ENCODE results near the gene MYBPC3.
"Not testable (repeated sequence)": the region's sequence is repeated elsewhere in the genome, so short reads cannot be mapped to it uniquely, and the experiment has no call there.

MYBPC3 gene

DNA sequence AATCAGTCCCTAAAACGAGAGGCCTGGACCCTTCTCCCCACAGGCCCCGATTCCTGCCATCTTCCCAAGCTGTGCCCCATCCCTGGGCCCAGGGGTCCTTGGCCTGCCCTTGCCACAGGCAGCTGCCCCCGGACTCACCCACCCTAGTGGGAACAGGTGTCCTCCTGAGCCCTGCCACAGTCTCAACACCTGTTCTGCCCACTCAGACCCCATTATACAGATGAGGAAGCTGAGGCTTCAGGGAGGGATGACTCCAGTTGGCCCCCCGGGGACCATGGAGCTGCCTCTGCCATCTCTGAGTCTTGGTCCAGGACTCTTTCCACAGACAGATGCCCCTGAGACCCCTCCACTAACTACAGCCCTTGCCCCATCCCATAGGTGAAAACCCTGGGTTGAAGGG lies 15.9 kb downstream of the MYBPC3 start:
- FAIRE-seq: no peak

DNA sequence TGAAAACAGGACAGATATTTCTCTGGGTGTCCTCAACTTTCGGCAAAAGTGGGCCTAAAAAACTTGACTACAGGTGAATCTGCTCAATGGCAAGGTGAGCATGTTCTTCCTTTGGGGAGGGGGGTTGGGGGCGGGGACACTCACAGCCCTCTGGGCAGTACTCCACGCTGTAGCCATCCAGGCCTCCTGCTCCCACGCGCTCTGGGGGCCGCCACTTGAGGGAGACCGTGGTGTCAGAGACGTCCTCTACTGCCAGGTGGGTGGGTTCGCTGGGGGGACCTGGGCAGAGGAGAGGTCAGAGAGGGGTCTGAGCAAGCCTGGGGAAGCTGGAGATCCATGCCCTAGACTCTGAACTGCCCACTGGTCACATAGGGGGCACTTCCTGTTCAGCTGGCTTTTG lies 16.8 kb downstream of the MYBPC3 start:
- FAIRE-seq: no peak

DNA sequence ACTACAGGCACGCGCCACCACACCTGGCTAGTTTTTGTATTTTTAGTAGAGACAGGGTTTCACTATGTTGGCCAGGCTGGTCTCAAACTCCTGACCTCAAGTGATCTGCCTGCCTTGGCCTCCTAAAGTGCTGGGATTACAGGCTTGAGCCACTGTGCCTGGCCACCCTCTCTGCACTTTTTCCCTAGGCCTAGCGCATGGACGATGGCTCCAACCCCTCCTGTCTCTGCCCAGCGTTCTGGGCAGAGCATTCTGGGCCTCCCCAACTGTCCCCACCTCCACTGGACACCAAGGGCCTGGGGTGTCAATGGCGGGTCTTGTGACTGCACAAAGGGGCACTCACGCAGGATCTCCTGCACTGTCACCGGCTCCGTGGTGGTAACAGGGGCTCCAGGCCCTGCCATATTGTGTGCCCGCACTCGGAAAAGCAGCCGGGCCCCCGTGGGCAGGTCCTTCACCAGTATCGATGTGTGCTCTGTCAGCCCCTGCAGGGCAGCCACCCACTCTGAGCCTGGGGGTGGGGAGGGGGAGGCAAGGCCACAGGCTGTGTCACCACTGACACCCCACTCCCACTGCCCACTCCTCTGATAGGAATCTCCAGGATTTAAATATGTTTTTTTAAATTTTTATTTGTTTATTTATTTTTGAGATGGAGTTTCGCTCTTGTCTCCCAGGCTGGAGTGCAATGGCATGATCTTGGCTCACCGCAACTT lies 17.6 kb downstream of the MYBPC3 start:
- FAIRE-seq: not testable (repeated sequence)

DNA sequence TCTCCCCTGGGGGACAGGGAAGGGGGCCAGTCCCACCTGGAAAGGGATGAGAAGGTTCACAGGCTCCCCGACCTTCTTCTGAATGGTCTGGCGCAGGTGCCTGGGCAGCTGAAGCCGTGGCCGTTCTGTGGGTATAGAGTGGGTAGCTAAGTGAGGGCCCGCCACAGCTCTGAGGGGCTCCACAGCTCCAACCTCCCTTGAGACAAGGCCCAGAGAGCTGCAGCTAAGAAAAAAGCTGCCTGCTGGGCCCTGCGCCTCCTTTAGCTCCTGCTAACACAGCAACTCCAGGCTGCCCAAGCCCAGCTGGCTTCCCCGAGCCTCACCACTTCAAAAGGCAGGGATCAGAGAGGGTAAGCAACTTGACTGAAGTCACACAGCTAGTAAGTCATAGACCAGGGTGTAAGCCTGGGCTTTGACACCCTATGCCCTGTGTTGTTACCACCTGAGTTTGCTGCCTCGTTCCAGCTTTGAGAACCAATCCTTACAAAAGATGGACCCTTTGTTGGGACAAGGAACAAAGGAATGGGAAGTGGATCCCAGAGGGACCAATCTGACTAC lies 18.5 kb downstream of the MYBPC3 start:
- FAIRE-seq: no peak

DNA sequence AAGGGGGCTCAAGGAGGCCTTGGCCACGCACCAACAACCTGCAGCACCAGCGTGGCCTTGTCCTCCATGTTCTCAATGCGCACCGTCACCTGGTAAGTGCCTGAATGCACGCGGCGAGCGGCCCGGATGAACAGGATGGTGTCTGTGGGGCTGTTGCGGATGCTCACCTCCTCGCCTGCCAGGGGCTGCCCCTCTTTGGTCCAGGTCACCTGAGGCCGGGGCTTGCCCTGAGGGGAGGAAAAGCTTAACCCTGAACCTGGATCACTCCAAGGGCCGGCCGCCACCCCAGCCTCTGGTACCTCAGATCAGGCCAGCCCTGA lies 19.0 kb downstream of the MYBPC3 start:
- FAIRE-seq: no peak

DNA sequence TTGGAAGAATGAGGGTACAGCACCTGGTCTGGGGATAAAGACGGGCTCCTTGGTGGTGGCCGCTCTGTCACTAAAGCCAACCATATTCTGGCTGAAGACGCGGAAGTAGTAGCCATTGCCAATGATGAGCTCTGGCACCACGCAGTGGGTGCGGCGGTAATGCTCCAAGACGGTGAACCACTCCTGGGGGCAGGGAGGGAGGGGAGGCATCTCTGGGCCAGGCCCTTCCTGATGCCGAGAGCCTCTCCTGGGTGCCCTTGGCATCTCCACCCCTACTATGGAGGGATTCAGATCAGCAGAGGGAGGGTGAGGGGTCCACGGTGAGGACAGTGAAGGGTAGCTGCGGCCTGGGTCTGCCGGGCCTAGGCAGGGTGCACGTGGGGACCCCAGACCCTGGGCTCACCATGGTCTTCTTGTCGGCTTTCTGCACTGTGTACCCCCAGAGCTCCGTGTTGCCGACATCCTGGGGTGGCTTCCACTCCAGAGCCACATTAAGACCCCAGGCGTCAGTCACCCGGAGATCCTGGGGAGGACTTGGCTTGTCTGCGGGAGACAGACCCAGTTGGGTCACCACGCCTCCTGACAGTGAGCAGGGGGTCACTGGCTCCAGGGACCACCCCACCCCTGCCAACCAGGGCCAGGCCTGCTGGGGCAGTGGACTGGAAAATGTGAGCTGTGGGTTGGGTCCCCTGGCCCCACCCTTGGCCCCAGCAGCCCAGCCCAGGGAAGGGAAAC lies 19.5 kb downstream of the MYBPC3 start:
- FAIRE-seq: no peak

DNA sequence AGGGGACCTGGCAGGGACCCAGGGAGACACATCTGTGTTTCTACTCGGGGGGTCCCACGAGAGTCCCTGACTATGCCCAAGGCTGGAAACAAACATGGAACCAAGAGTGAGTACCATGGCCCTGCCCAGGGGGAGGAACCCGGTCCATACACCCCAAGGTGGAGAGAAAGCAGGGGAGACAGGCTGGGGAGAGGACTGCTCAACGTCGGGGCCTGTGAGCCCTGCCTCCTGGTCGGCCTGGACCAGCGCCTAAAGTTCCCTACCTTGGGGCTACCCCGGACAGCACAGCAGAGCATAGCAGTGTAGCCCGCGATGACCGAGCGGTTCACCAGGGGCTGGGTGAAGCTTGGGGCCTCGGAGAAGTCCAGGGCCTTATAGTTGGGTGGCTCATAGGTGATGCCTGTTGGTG lies 20.2 kb downstream of the MYBPC3 start:
- no peak for FAIRE-seq

DNA sequence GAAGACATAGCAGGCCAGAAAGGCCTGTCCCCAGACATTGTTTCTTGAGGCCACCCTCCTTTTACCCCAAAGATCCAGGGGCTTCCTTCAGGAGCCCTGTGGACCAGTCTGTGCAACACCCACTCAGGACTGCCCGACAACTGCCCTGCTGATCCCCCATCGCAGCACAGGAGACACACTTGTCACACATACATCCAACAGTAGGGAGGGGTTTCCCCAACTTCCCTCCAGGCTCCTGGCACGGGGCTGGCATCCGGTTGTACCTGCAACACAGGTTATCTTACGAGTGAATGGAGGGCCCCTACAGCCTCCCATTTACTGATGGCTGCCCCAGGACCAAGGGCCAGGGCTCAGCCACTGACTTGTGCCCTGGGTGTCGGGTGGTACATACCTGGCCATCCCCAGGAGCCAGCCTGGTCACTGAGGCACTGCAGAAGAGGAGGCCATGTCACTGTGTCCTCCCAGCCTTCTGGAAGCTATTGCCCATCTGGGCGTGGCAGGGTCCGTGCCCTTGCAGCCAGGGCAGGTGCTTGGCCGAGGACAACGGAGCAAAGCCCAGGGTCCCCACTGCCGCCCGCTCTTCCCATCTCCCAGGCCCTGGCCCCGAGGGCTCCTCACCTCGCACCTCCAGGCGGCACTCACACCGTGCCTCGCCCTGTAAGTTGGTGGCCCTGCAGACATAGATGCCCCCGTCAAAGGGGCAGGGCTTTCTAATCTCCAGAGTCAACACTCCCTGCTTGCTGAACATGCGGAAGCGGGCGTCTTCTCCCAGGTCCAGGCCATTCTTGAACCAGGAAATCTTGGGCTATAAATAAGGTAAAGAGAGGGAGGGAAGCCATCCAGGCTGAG lies 20.8 kb downstream of the MYBPC3 start:
- FAIRE-seq: no peak

DNA sequence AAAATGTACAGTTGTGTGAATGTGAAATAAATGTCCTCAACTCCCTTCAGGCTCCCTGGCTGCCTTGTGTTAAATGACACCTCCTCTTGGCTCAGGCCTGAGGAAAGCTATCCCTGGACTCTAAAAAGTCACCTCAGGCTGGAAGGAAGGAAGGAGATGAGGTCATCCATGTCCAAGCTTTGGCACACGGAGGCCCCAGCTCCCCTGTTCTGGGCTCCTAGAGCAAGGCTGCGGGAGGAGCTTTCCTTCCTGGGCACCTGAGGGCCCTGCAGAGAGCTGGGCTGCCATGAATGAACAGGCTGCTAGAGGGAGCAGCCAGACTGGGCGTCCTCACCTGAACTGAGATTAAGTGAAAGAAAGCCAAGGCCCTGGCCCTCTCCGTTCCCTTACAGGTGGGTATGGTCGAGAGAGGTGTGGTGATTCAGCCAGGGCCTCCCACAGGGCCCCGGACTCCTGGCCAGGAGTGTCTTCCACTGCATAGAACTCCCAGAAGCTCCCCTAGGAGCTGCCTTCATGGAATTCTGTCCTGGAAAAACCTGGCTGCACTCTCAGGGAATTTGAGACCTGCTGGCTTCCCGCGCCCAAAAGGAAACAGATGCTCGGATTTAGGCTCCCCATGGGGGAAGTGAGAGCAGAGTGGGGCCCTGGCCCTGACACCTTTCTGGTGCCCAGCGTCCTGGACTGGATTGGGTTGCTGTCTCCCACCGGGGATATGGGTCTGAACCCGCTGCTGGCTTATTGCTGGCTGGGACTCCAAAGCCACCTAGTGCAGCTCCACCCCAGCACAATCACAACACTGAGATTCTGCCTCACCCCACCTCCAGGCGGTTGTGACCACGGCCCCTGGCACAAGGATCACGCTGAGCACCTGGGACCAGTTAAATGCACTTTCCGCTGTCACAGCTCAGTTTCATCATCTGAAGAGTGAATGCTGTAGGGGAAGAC lies 22.2 kb downstream of the MYBPC3 start:
- no peak for FAIRE-seq

DNA sequence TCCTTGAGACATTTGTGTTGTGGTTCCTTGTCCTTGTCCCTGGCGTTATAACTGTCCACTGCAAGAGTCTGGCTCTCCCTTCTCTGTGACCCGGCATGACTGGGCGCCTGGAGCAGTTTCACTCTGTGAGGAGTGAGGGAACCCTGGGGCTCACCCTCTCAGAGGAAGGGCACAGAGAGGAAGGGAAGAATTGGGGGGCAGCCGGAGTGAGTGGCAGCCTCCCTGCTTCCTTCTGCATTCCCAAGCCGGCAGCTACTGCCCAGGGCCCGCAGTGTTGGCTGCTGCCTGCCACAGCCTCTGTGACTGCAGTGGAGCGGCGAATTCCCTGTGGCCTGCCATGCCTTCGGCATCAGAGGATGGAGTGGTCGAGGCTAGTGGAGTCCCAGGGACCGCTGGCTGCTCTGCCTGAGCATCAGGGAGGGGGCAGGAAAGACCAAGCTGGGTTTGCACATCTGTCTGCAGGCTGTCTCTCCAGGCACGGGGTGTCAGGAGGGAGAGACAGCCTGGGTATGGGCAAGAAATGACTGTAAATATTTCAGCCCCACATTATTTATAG lies 23.0 kb downstream of the MYBPC3 start:
- FAIRE-seq: no peak

DNA sequence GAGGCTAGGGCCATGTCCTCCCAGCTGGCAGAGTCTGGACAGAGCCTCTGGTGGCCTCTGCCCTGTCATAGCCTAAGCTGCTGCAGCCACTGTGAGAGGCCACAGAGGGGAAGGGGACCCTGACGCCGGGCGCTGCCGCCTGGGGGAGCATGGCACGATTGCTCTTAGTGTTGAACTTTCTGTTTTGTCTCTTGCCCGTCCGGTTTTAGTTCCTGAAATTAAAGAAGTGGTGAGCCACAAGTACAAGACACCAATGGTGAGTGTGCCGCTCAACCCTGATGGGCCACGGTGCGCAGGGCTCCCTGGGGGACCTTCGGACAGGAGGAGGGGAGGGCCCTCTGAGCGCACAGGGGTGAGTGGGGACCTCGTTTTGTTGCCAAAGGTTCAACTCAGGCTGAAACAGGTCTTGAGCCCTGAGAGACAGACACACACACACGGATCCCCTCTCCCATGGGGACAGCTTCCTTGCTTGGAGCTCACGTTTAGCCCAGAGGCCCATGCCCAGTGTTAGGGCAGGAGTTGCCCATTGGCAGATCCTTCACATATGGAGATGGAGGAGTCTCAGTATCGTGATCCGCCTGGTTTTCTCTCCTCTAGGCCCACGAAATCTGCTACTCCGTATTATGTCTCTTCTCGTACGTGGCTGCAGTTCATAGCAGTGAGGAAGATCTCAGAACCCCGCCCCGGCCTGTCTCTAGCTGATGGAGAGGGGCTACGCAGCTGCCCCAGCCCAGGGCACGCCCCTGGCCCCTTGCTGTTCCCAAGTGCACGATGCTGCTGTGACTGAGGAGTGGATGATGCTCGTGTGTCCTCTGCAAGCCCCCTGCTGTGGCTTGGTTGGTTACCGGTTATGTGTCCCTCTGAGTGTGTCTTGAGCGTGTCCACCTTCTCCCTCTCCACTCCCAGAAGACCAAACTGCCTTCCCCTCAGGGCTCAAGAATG lies 23.8 kb downstream of the MYBPC3 start:
- FAIRE-seq: no peak

DNA sequence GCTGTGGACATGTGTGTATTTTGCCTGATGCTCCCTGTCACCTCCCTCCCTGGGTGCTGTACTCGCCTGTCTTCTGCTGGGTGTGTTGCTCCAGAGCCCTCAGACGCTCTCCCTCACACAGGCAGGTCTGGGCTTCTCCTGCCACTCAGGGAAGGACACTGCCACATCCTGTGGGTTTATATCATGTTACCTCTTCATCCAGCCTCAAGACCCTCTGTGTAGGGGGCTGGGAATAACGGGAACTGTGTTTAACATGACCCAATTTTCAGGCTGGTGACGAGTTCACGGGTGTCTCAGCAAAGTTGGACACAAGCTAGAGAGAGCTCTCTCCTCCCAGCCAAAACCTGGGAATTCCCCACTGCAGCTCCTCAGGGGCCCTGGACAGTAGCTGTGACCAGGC lies 24.6 kb downstream of the MYBPC3 start:
- FAIRE-seq: no peak

DNA sequence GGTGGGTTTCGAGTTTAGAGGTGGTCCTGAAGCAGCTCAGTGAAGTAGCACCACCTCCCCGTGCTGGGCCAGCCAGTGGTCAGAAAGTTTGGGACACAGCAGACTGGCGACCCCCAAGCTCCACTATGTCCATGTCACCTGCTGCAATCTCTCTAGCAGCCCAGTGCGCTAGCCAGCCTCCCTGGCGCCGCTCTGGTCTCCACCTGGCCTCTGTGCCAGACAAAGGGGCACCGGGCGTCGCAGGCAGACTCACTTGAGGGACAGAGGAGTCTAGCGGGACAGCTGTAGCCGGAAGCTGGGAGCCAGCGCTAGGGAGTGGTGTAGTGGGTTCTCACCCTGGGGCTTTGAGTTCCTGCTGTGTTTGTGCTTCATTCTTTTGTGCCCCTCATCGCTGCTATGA lies 25.5 kb downstream of the MYBPC3 start:
- no peak for FAIRE-seq

DNA sequence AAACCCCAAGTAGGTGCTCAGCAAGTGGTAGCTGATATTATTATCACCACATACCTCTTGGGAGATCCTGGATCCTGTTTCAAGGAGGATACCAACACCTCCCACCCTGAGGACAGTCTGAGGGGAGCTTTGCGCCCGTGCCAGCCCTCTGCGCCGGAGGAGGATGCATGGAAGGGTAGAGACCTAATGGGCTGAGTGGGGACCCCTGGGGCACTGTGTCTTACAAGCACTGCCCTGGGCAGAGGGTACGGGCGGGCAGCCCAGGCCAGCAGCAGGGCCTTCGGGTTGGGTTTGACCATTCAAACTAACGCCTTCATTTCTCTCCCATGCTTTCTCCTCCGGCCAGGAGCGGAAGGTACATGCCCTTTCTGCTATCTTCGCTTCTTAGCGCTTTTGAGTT lies 26.3 kb downstream of the MYBPC3 start:
- FAIRE-seq: no peak

DNA sequence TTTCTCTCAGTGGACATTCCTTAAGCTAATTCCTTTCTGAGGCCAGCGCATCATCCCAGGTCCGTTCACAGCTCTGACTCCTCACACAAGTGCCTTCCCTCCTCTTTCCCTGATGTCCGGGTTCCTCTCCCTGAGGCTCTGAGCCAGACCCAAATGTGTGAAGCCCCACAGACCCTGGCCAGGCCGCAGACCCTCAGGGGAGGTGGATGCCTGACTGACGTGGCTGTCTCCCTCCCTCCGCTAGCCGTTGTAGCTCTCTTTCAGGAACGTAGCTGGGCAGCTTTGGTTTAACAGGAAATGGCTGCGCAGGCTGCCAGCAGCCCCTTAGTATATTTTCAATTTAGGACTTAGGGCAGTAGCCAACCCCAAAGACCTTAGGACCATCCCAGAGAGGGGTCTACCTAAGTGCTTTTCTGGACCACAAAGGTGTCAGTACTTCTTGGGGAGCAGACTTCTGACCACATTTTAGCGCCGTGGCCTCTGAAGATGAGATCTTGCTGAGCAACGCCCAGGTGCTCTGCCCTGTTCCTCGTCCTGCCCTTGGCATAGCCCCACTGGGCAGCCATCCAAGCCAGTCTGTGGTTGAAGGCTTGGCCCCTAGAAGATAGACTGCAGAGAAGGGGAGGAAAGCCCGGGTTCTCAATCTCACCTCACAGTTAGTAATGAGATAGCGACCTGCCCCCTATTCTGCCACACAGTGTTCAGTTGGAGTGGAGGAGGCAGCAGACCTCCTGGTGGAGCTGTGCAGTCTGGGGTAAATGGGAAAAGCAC lies 27.0 kb downstream of the MYBPC3 start:
- FAIRE-seq: no peak

DNA sequence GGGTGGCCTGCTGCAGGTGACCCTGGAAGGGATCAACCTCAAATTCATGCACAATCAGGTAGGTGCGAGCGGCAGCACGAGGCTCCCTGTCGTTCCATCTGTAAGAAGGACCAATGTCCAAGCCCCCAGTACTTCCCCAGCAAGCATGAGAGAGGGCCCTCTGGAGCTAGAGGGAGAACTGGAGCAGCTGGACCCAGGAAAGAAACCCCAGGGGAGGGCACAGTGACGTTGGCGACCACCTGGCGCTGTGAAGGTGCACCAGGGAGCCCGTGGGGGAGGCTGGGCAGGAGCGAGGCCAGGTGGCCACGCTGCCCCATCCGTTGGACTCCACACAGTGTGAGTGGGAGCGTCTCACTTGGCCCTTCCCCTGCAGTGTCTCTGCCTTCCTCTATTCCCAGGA lies 28.0 kb downstream of the MYBPC3 start:
- FAIRE-seq: no peak

DNA sequence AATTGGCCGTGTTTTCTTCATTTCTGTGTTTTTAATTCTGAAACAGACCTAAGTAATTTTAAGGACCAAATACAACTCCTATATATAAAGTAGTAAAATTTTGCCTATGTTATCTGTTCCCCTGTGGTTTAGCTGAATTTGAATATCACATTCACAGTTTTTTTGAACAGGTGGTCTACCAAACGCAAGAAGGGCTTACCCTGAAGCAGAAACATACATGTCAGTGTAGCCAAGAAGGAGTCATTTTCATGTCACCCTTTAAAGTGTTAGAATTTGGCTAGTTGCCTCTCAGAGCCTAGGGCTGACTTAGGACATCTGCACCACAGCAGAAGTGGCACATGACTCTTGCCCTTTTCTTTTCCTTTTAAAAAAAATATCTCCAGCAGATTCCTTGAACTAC lies 34.3 kb downstream of the MYBPC3 start:
- FAIRE-seq: no peak

DNA sequence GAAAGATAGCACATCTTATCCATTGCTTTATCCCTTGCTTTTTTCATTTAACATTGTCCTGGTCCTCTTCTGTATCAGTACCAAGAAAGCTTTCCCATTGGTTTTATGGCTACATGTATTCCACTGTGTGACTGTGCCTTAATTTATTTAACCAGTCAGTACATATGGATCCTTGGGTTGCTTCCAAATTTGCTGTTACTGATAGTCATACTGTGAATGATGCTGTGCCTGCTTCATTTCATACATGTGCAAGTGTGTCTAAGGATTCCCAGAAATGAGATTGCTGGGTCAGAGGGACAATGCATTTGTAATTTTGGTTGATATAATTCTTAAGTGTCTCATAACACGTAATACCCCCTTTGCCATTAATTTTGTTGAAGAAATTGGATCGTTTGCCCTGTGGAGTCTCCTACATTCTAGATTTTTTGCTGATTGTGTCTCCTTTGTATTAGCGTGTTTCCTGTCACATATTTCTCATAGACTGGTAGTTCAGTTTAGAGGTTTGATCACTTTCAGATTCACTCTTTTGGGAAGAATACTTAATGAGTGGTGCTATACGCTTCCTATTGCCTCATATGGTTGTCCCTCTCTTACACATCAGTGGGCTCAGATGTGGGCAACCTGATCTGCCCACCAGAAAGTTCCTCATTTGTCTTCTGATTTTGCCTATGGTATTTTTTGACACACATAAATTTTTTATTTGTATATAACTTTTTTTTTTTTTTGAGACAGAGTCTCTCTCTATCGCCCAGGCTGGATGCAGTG lies 35.3 kb downstream of the MYBPC3 start:
- no peak for FAIRE-seq

DNA sequence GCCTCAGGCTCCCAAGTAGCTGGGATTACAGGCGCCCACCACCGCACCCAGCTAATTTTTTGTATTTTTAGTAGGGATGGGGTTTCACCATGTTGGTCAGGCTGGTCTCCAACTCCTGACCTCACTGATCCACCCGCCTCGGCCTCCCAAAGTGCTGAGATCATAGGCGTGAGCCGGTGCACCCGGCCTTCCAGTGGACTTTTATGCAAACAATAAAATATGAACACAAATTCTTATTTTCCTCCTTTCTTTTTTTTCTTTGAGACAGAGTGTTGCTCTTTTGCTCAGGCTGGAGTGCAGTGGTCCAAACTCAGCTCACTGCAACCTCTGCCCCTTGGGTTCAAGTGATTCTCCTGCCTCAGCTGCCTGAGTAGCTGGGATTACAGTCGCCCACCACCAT lies 36.0 kb downstream of the MYBPC3 start:
- not testable (repeated sequence) for FAIRE-seq

Data from G401.6 (cell line).